A673 (cell line): Measurements from ENCODE around the gene ASPSCR1. TPM values are rescaled to one million over a fixed set of nuclear protein-coding genes. Genes with fewer than 3 reads are reported as not detected.

ENCODE experiments used
- BruUV-seq: library from RNA; stranded (reverse); fragments of 400-500 nt; replicated peaks from 2 replicates; lab custom pipeline; 2021; lab: Mats Ljungman, UMichigan
- CTCF ChIA-PET: fragments of 300-600 bp; sonication (Branson Sonifier 250); formaldehyde crosslinking; loops from one replicate; lab custom pipeline; 2022; ENCODE audit warnings: antibody characterized with exemption; lab: Charles Lee
- POLR2A ChIA-PET: fragments of 300-600 bp; sonication (Branson Sonifier 250); formaldehyde crosslinking; loops from one replicate; lab custom pipeline; 2022; ENCODE audit warnings: antibody characterized with exemption; ENCODE audit not compliant: low non-redundant PET; lab: Charles Lee
- DNase-seq: peaks from one replicate; pipeline ENCODE4 v3.0.0-alpha.2; 2015; ENCODE audit warnings: low spot score
- H3K27ac ChIP-seq: fragments of 200-600 bp; sonication (generic); 2 replicates; pipeline ENCODE4 v1.5.1; 2016; ENCODE audit warnings: mixed run types, low read depth, mild to moderate bottlenecking, mixed read lengths, antibody characterized with exemption, low read length; ENCODE audit not compliant: poor library complexity, severe bottlenecking
- H3K27me3 ChIP-seq: fragments of 200-600 bp; sonication (generic); replicated peaks from 2 replicates; pipeline ENCODE4 v1.6.1; 2017; ENCODE audit warnings: mixed run types, low read depth, mild to moderate bottlenecking, mixed read lengths, antibody characterized with exemption, low read length; ENCODE audit not compliant: insufficient read depth, poor library complexity
- H3K36me3 ChIP-seq: fragments of 200-600 bp; sonication (generic); 2 replicates; pipeline ENCODE4 v1.6.1; 2016; ENCODE audit warnings: mixed run types, mild to moderate bottlenecking, mixed read lengths, antibody characterized with exemption, low read length; ENCODE audit not compliant: insufficient read depth, poor library complexity, severe bottlenecking
- H3K4me1 ChIP-seq: fragments of 200-600 bp; sonication (generic); 2 replicates; pipeline ENCODE4 v1.6.1; 2017; ENCODE audit warnings: mixed run types, mild to moderate bottlenecking, mixed read lengths, antibody characterized with exemption, low read length; ENCODE audit not compliant: insufficient read depth, poor library complexity, severe bottlenecking
- H3K4me3 ChIP-seq: fragments of 200-600 bp; sonication (generic); 2 replicates; pipeline ENCODE4 v1.5.1; 2016; ENCODE audit warnings: low read depth, mixed run types, mild to moderate bottlenecking, mixed read lengths, low read length; ENCODE audit not compliant: poor library complexity, severe bottlenecking
- H3K9me3 ChIP-seq: fragments of 200-600 bp; sonication (generic); 2 replicates; pipeline ENCODE4 v1.6.1; 2016; ENCODE audit warnings: mixed run types, low read depth, mild to moderate bottlenecking, mixed read lengths, antibody characterized with exemption, low read length; ENCODE audit not compliant: poor library complexity, severe bottlenecking
- CTCF ChIP-seq: fragments of 300-800, 200-600 bp; sonication (generic); conservative IDR thresholded peaks from 2 replicates; pipeline ENCODE4 v1.5.1; 2017; ENCODE audit warnings: low read depth, mild to moderate bottlenecking, antibody characterized with exemption, low read length, moderate library complexity, mixed read lengths
- EZH2 ChIP-seq: fragments of 200-600 bp; sonication (generic); IDR thresholded peaks from 2 replicates; pipeline ENCODE4 v1.6.1; 2017; ENCODE audit warnings: borderline replicate concordance, low read depth, mild to moderate bottlenecking, mixed read lengths, antibody characterized with exemption, low read length; ENCODE audit not compliant: poor library complexity, severe bottlenecking
- intact Hi-C: fragments of 100-400 bp; cut with micrococcal nuclease; formaldehyde crosslinking; loops from one replicate; pipeline ENCODE4 v1.10.0; 2022; ENCODE audit not compliant: unreplicated experiment
- total RNA-seq: library from RNA; stranded (reverse); gene quantifications from 2 replicates; pipeline ENCODE4 v1.2.3, GENCODE V29; 2021

Gene ASPSCR1
- total RNA-seq, 1 experiment from 2014 or later, result 46.2 TPM

- intact Hi-C loops, result no loop called here
- H3K4me3 ChIP-seq, result no peak overlapping the region
- POLR2A ChIA-PET, result no interaction called here
- CTCF ChIA-PET, result no interaction called here
- peaks cover 9% of the 10 kb centered on the region for H3K4me1 ChIP-seq
- no peak overlapping the region for H3K27ac ChIP-seq
- no TSS peak for BruUV-seq
- DNase-seq, result no peak
- no peak for TF ChIP-seq EZH2
- TF ChIP-seq CTCF, result no peak
- H3K27me3 ChIP-seq, result no peaks in the 10 kb centered on the region
- no peaks in the 10 kb centered on the region for H3K36me3 ChIP-seq
- H3K9me3 ChIP-seq, result no peaks in the 10 kb centered on the region
Measured at GRCh38 chr17:82005701-82006348, 28.4 kb downstream of the ASPSCR1 start.

- DNase-seq, result no peak
- Histone ChIP-seq H3K4me1 (peaks cover 9% of the 10 kb centered on the region), H3K4me3 (no peak overlapping the region), H3K9me3 (no peaks in the 10 kb centered on the region), H3K27me3 (no peaks in the 10 kb centered on the region), H3K36me3 (no peaks in the 10 kb centered on the region), H3K27ac (no peak overlapping the region)
- intact Hi-C loops, result no loop called here
- no TSS peak for BruUV-seq
- TF ChIP-seq EZH2 (no peak), CTCF (no peak)
- CTCF ChIA-PET, result no interaction called here
- POLR2A ChIA-PET, result no interaction called here
Measured at GRCh38 chr17:82006468-82007227, 29.2 kb downstream of the ASPSCR1 start.

- Histone ChIP-seq H3K9me3 (no peaks in the 10 kb centered on the region), H3K4me3 (no peak overlapping the region), H3K36me3 (no peaks in the 10 kb centered on the region), H3K27me3 (no peaks in the 10 kb centered on the region), H3K4me1 (peaks cover 9% of the 10 kb centered on the region), H3K27ac (no peak overlapping the region)
- ChIA-PET CTCF (no interaction called here), POLR2A (no interaction called here)
- intact Hi-C loops, result no loop called here
- BruUV-seq, result no TSS peak
- TF ChIP-seq CTCF, result no peak
- no peak for TF ChIP-seq EZH2
- no peak for DNase-seq
Measured at GRCh38 chr17:82007228-82007494, 29.7 kb downstream of the ASPSCR1 start.
